T-helper 1 cell treated with Interleukin-12 subunit alpha and Interleukin-12 subunit beta and Interleukin-4 antibody, amounts not matched to agents 30 ng/mL and 1 ng/mL, for 36 hours (primary cell): ENCODE data around the gene SALL4. TPM values are rescaled to one million over a fixed set of nuclear protein-coding genes. Genes with fewer than 3 reads are reported as not detected.
"Not testable (repeated sequence)": the region's sequence is repeated elsewhere in the genome, so short reads cannot be mapped to it uniquely, and the experiment has no call there.

ENCODE experiments used
- intact Hi-C: fragments of 100-400 bp; cut with micrococcal nuclease; formaldehyde crosslinking; loops from one replicate; pipeline ENCODE4 v1.15.1; 2024
- total RNA-seq: library from RNA; stranded (reverse); gene quantifications from 2 replicates; pipeline ENCODE4 v1.2.3, GENCODE V29; 2022

SALL4 gene
- total RNA-seq, 1 donor from 2014 or later, result 0.29 TPM

GRCh38 chr20:51766994-51767866 is 35.1 kb downstream of the SALL4 start:
- intact Hi-C loops, result loop anchor here (5.0 kb wide), 1 partner anchor 265 kb away; no protein-coding TSS in a partner anchor

GRCh38 chr20:51765381-51765780 is 36.9 kb downstream of the SALL4 start:
- intact Hi-C loops, result loop anchor here (5.0 kb wide), 1 partner anchor 267 kb away; no protein-coding TSS in a partner anchor

- intact Hi-C loops, result no loop called here
Observed at GRCh38 chr20:51763965-51764602, 38.2 kb downstream of the SALL4 start.

GRCh38 chr20:51760905-51761546 is 41.3 kb downstream of the SALL4 start:
- intact Hi-C loops, result no loop called here

- intact Hi-C loops, result no loop called here
Observed at GRCh38 chr20:51759769-51760510, 42.4 kb downstream of the SALL4 start.

- intact Hi-C loops, result no loop called here
Observed at GRCh38 chr20:51758978-51759544, 43.3 kb downstream of the SALL4 start.

GRCh38 chr20:51757226-51757625 is 45.1 kb downstream of the SALL4 start:
- intact Hi-C loops, result no loop called here

DNA sequence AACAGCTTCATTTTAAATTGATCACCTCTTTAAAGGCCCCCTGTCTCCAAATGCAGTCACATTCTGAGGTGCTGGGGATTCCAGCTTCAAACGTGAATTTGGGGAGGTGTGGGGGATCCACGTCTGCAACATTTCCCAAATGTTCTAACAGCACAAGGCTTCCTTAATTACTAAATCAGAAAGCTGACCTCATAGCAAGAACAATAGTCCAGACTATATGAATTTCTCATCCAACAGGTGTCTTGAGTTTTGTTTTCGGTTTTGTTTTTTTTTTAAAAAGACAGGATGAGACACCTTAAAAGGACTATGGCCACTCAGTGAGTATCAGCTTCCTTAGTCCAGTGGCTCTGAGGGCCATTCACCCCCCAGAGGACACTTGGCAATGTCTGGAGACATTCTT is 45.7 kb downstream of the SALL4 start:
- intact Hi-C loops, result no loop called here

DNA sequence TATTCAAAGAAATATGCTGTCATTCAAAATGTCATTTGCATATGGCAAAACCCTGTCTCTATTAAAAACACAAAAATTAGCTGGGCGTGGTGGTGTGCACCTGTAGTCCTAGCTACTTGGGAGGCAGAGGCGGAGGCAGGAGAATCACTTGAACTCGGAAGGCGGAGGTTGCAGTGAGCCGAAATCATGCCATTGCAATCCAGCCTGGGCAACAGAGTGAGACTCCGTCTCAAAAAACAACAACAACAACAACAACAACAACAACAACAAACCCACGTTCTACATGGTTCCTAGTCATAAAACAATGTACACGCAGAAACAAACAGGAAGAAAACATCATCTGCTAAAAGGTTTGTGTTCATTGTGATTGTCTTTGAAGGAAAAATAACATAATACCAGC is 49.1 kb downstream of the SALL4 start:
- intact Hi-C loops, result not testable (repeated sequence)

- intact Hi-C loops, result no loop called here
Observed at GRCh38 chr20:51752343-51752951, 49.9 kb downstream of the SALL4 start.

GRCh38 chr20:51750770-51751388 is 51.4 kb downstream of the SALL4 start:
- intact Hi-C loops, result no loop called here

- intact Hi-C loops, result no loop called here
Observed at GRCh38 chr20:51750037-51750769, 52.1 kb downstream of the SALL4 start.

DNA sequence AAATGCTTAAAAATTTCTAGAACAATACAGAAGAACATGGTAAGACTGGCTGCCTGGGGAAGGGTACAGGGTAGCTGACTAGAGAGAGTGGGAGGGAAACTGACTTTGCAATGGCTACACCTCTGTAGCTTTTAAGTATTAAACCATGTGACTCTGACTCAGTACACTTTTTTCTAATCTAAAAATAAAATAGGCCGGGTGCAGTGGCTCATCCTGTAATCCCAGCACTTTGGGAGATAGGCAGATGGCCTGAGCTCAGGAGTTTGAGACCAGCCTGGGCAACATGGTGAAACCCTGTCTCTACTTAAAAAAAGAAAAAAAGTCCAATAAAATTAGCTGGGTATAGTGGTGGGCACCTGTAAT is 52.7 kb downstream of the SALL4 start:
- intact Hi-C loops, result no loop called here

- intact Hi-C loops, result no loop called here
Observed at GRCh38 chr20:51747182-51747911, 55.0 kb downstream of the SALL4 start.

GRCh38 chr20:51745804-51746203 is 56.5 kb downstream of the SALL4 start:
- intact Hi-C loops, result no loop called here

- intact Hi-C loops, result no loop called here
Observed at GRCh38 chr20:51740838-51741237, 61.5 kb downstream of the SALL4 start.

DNA sequence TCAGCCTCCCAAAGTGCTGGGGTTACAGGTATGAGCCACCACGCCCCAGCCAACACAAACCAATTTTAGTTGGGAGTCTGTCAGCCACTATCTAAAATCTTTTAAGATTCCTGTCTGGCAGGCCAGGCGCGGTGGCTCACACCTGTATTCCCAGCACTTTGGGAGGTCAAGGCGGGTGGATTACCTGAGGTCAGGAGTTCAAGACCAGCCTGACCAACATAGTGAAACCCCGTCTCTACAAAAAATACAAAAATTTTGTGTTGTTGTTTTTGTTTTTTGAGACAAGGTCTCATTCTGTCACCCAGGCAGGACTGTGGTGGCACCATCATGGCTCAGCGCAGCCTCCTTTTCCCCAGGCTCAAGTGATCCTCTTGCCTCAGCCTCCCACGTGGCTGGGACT is 62.0 kb downstream of the SALL4 start:
- intact Hi-C loops, result not testable (repeated sequence)

GRCh38 chr20:51739722-51740249 is 62.5 kb downstream of the SALL4 start:
- intact Hi-C loops, result no loop called here
